Measurements from ENCODE around the gene PIP5K1C.

Gene PIP5K1C

GRCh38 chr19:3612901-3613741, 87.1 kb downstream of the PIP5K1C start:
- Histone ChIP-seq H3K27ac (ENCODE audit: low read depth, low read length) (no peak overlapping the region), H3K4me3 (ENCODE audit: low read length) (no peak overlapping the region), H3K4me1 (ENCODE audit: control insufficient read depth, insufficient read depth, low read length) (peaks cover 10% of the 10 kb centered on the region), H3K9ac (ENCODE audit: low read length) (no peak overlapping the region), H3K36me3 (ENCODE audit: control insufficient read depth, insufficient read depth, low read length) (peaks cover 9% of the 10 kb centered on the region), H3K27me3 (ENCODE audit: control insufficient read depth, insufficient read depth, low read length) (no peaks in the 10 kb centered on the region)

- H3K9ac ChIP-seq (ENCODE audit: low read length), result no peak overlapping the region
- H3K4me3 ChIP-seq (ENCODE audit: low read length), result no peak overlapping the region
- peaks cover 9% of the 10 kb centered on the region for H3K36me3 ChIP-seq (ENCODE audit: control insufficient read depth, insufficient read depth, low read length)
- peaks cover 10% of the 10 kb centered on the region for H3K4me1 ChIP-seq (ENCODE audit: control insufficient read depth, insufficient read depth, low read length)
- H3K27ac ChIP-seq (ENCODE audit: low read depth, low read length), result no peak overlapping the region
- no peaks in the 10 kb centered on the region for H3K27me3 ChIP-seq (ENCODE audit: control insufficient read depth, insufficient read depth, low read length)
Measured at GRCh38 chr19:3612330-3612729, 87.9 kb downstream of the PIP5K1C start.

GRCh38 chr19:3611841-3612240, 88.4 kb downstream of the PIP5K1C start:
- H3K27me3 ChIP-seq (ENCODE audit: control insufficient read depth, insufficient read depth, low read length), result no peaks in the 10 kb centered on the region
- peaks cover 10% of the 10 kb centered on the region for H3K4me1 ChIP-seq (ENCODE audit: control insufficient read depth, insufficient read depth, low read length)
- no peak overlapping the region for H3K9ac ChIP-seq (ENCODE audit: low read length)
- H3K36me3 ChIP-seq (ENCODE audit: control insufficient read depth, insufficient read depth, low read length), result peaks cover 9% of the 10 kb centered on the region
- H3K4me3 ChIP-seq (ENCODE audit: low read length), result no peak overlapping the region
- no peak overlapping the region for H3K27ac ChIP-seq (ENCODE audit: low read depth, low read length)

- H3K9ac ChIP-seq (ENCODE audit: low read length), result no peak overlapping the region
- no peak overlapping the region for H3K27ac ChIP-seq (ENCODE audit: low read depth, low read length)
- H3K4me1 ChIP-seq (ENCODE audit: control insufficient read depth, insufficient read depth, low read length), result peaks cover 10% of the 10 kb centered on the region
- no peak overlapping the region for H3K4me3 ChIP-seq (ENCODE audit: low read length)
- H3K36me3 ChIP-seq (ENCODE audit: control insufficient read depth, insufficient read depth, low read length), result peaks cover 9% of the 10 kb centered on the region
- no peaks in the 10 kb centered on the region for H3K27me3 ChIP-seq (ENCODE audit: control insufficient read depth, insufficient read depth, low read length)
Measured at GRCh38 chr19:3610745-3611717, 89.2 kb downstream of the PIP5K1C start.

- no peak overlapping the region for H3K27ac ChIP-seq (ENCODE audit: low read depth, low read length)
Measured at GRCh38 chr19:3609779-3610719, 90.2 kb downstream of the PIP5K1C start.

GRCh38 chr19:3608750-3609322, 91.4 kb downstream of the PIP5K1C start:
- Histone ChIP-seq H3K4me1 (ENCODE audit: control insufficient read depth, insufficient read depth, low read length) (peaks cover 7% of the 10 kb centered on the region), H3K27ac (ENCODE audit: low read depth, low read length) (no peak overlapping the region), H3K27me3 (ENCODE audit: control insufficient read depth, insufficient read depth, low read length) (no peaks in the 10 kb centered on the region), H3K9ac (ENCODE audit: low read length) (no peak overlapping the region), H3K36me3 (ENCODE audit: control insufficient read depth, insufficient read depth, low read length) (peaks cover 9% of the 10 kb centered on the region), H3K4me3 (ENCODE audit: low read length) (no peak overlapping the region)

More at GRCh38 chr19:3609779-3610719, 90.2 kb downstream of the PIP5K1C start:
- peaks cover 10% of the 10 kb centered on the region for H3K4me1 ChIP-seq (ENCODE audit: control insufficient read depth, insufficient read depth, low read length)
- no peak overlapping the region for H3K9ac ChIP-seq (ENCODE audit: low read length)
- no peaks in the 10 kb centered on the region for H3K27me3 ChIP-seq (ENCODE audit: control insufficient read depth, insufficient read depth, low read length)
- H3K4me3 ChIP-seq (ENCODE audit: low read length), result no peak overlapping the region
- peaks cover 9% of the 10 kb centered on the region for H3K36me3 ChIP-seq (ENCODE audit: control insufficient read depth, insufficient read depth, low read length)

GRCh38 chr19:3608079-3608641, 92.1 kb downstream of the PIP5K1C start:
- H3K4me1 ChIP-seq (ENCODE audit: control insufficient read depth, insufficient read depth, low read length), result peaks cover under 1% of the 10 kb centered on the region
- no peak overlapping the region for H3K9ac ChIP-seq (ENCODE audit: low read length)
- no peak overlapping the region for H3K27ac ChIP-seq (ENCODE audit: low read depth, low read length)
- H3K27me3 ChIP-seq (ENCODE audit: control insufficient read depth, insufficient read depth, low read length), result no peaks in the 10 kb centered on the region
- peaks cover 9% of the 10 kb centered on the region for H3K36me3 ChIP-seq (ENCODE audit: control insufficient read depth, insufficient read depth, low read length)
- peak overlapping the region; percentile 68 for H3K4me3 ChIP-seq (ENCODE audit: low read length)

- H3K27ac ChIP-seq (ENCODE audit: low read depth, low read length), result peak overlapping the region; percentile 64
- no peaks in the 10 kb centered on the region for H3K27me3 ChIP-seq (ENCODE audit: control insufficient read depth, insufficient read depth, low read length)
- peak overlapping the region; percentile 68 for H3K4me3 ChIP-seq (ENCODE audit: low read length)
- peak overlapping the region; percentile 6 for H3K9ac ChIP-seq (ENCODE audit: low read length)
- no peaks in the 10 kb centered on the region for H3K4me1 ChIP-seq (ENCODE audit: control insufficient read depth, insufficient read depth, low read length)
- peaks cover 9% of the 10 kb centered on the region for H3K36me3 ChIP-seq (ENCODE audit: control insufficient read depth, insufficient read depth, low read length)
Measured at GRCh38 chr19:3607303-3608078, 92.8 kb downstream of the PIP5K1C start.

- Histone ChIP-seq H3K36me3 (ENCODE audit: control insufficient read depth, insufficient read depth, low read length) (peaks cover 6% of the 10 kb centered on the region), H3K4me1 (ENCODE audit: control insufficient read depth, insufficient read depth, low read length) (no peaks in the 10 kb centered on the region), H3K9ac (ENCODE audit: low read length) (peak within 1 kb of the TSS; percentile 6), H3K27me3 (ENCODE audit: control insufficient read depth, insufficient read depth, low read length) (no peaks in the 10 kb centered on the region), H3K4me3 (ENCODE audit: low read length) (peak within 1 kb of the TSS; percentile 68), H3K27ac (ENCODE audit: low read depth, low read length) (peak within 1 kb of the TSS; percentile 64)
Measured at GRCh38 chr19:3606690-3607289, 93.5 kb downstream of the PIP5K1C start, which contains the start of gene TBXA2R. Gene TBXA2R (minus strand): TSS chr19:3606875. CDS start chr19:3600634, 6,241 bp downstream.

GRCh38 chr19:3606174-3606689, 94.0 kb downstream of the PIP5K1C start:
- Histone ChIP-seq H3K36me3 (ENCODE audit: control insufficient read depth, insufficient read depth, low read length) (peaks cover 2% of the 10 kb centered on the region), H3K4me3 (ENCODE audit: low read length) (peak overlapping the region; percentile 68), H3K27me3 (ENCODE audit: control insufficient read depth, insufficient read depth, low read length) (no peaks in the 10 kb centered on the region), H3K4me1 (ENCODE audit: control insufficient read depth, insufficient read depth, low read length) (no peaks in the 10 kb centered on the region), H3K27ac (ENCODE audit: low read depth, low read length) (no peak overlapping the region), H3K9ac (ENCODE audit: low read length) (no peak overlapping the region)
